ENCODE data around the gene MAGI1. TPM values are rescaled to one million over a fixed set of nuclear protein-coding genes. Genes with fewer than 3 reads are reported as not detected.

The MAGI1 gene
- total RNA-seq, 1 donor from 2014 or later: 5.0 TPM

DNA sequence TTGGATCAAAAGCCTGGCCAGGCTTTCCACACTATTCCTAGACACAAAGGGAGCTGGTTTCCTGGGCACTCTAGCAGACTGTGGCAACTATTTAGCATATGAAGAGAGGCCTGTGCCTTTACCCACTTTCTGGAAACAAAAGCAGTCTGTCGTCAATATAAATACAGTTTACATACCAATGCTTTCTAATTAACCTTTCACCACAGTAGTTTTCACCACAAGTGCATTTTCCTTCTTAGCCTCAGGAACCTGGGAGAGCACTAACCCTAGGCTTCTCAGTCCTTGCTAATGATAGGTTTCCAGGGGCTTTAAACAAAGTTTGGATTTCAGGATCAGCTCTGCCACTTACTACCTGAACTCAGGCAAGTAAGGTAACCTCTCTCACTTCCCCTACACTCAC is 499.1 kb downstream of the MAGI1 start:
- FAIRE-seq (no peak), DNase-seq (ENCODE audit: low read depth) (no peak)
- H3K36me3 ChIP-seq (ENCODE audit: control insufficient read depth, insufficient read depth, low read length): no peaks in the 10 kb centered on the region
- H3K27me3 ChIP-seq (ENCODE audit: control insufficient read depth, insufficient read depth, low read length): no peaks in the 10 kb centered on the region
- TF ChIP-seq, protein P1, sequence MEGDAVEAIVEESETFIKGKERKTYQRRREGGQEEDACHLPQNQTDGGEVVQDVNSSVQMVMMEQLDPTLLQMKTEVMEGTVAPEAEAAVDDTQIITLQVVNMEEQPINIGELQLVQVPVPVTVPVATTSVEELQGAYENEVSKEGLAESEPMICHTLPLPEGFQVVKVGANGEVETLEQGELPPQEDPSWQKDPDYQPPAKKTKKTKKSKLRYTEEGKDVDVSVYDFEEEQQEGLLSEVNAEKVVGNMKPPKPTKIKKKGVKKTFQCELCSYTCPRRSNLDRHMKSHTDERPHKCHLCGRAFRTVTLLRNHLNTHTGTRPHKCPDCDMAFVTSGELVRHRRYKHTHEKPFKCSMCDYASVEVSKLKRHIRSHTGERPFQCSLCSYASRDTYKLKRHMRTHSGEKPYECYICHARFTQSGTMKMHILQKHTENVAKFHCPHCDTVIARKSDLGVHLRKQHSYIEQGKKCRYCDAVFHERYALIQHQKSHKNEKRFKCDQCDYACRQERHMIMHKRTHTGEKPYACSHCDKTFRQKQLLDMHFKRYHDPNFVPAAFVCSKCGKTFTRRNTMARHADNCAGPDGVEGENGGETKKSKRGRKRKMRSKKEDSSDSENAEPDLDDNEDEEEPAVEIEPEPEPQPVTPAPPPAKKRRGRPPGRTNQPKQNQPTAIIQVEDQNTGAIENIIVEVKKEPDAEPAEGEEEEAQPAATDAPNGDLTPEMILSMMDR (IDR thresholded peaks at IDR 0.05; ENCODE audit: insufficient read depth, low read length, severe bottlenecking): no peak
- H3K4me3 ChIP-seq (ENCODE audit: low read depth, low read length): no peak overlapping the region

DNA sequence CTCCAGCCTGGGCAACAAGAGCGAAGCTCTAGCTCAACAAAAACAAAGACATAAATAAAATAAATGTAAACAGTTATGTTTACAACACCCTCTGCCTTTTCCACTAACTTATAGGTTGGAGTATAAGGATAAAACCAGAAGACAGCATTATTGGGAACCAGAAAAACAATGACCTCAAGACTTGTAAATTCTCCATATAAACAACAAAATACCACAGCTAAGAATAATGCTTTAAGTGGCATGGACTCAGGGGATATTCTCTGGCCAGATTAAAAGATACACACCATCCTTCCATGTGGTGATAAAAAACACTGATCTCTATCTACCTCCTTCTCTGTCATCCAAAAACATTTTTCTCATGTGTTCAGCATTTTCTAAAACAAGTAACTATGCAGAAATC is 500.6 kb downstream of the MAGI1 start:
- Histone ChIP-seq H3K4me3 (ENCODE audit: low read depth, low read length) (no peak overlapping the region), H3K36me3 (ENCODE audit: control insufficient read depth, insufficient read depth, low read length) (no peaks in the 10 kb centered on the region), H3K27me3 (ENCODE audit: control insufficient read depth, insufficient read depth, low read length) (no peaks in the 10 kb centered on the region)
- no peak for FAIRE-seq
- TF ChIP-seq, protein P1 (IDR thresholded peaks at IDR 0.05; ENCODE audit: insufficient read depth, low read length, severe bottlenecking): no peak
- no peak for DNase-seq (ENCODE audit: low read depth)

DNA sequence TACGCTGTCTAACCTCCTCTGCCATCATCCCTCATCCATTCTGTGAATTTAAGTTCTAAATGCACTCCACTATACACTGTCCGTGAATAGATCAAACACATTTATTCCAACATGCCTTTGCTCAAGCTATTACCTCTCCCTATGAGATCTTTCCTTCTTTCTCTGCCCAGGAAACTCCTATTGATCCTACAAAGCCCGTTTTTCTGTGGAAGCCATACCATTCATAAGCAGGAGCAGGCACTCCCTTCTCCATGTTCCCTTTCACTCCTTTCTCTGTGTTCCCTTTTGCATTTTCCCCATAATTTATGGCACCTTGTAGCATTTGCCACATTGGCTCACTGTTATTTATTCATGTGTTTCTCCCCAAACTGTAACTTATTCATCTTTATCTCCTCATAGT is 501.6 kb downstream of the MAGI1 start:
- TF ChIP-seq, protein P1 (IDR thresholded peaks at IDR 0.05; ENCODE audit: insufficient read depth, low read length, severe bottlenecking): no peak
- Histone ChIP-seq H3K36me3 (ENCODE audit: control insufficient read depth, insufficient read depth, low read length) (no peaks in the 10 kb centered on the region), H3K4me3 (ENCODE audit: low read depth, low read length) (no peak overlapping the region), H3K27me3 (ENCODE audit: control insufficient read depth, insufficient read depth, low read length) (no peaks in the 10 kb centered on the region)
- FAIRE-seq: no peak
- no peak for DNase-seq (ENCODE audit: low read depth)

DNA sequence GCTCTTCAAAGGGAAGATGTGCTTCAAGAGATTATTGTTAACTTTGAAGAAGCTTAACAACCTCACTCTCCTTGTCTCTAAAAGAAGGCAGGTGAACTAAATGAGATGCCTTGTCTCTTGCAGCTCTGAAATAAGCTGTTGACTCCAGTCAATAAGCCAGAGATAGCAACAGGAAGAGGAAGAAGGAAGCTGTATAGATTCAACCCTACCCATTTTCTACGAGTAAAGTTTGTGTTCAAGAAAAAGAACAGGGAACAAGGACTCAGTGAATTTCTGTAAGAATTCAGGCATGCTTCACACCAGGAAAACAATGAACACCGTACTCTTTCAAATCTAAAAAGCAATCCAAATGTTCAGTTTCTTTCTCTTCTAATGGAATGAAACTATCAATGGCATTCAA is 503.5 kb downstream of the MAGI1 start:
- TF ChIP-seq, protein P1 (IDR thresholded peaks at IDR 0.05; ENCODE audit: insufficient read depth, low read length, severe bottlenecking): no peak
- H3K36me3 ChIP-seq (ENCODE audit: control insufficient read depth, insufficient read depth, low read length): no peaks in the 10 kb centered on the region
- no peak for FAIRE-seq
- H3K4me3 ChIP-seq (ENCODE audit: low read depth, low read length): no peak overlapping the region
- H3K27me3 ChIP-seq (ENCODE audit: control insufficient read depth, insufficient read depth, low read length): no peaks in the 10 kb centered on the region
- DNase-seq (ENCODE audit: low read depth): no peak

DNA sequence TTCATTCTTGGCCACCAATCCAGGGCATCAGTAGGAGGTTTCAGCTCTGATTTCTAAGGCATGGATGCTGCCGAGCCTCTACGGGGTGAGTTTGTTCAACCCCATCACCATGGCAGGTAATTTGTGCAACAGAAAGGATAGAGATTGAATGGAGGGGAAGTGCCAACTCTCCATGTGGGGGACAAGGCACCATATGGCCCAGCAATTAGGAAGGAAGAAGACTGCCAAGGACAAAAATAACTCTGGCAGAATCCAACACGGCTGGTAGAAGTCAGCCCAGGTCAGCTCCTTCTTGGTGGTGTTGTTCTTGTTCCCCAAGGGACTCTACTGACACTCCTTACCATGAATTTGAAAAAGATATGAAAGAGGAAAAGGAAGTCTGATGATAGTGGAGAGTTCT is 503.9 kb downstream of the MAGI1 start:
- no peak for DNase-seq (ENCODE audit: low read depth)
- no peak overlapping the region for H3K4me3 ChIP-seq (ENCODE audit: low read depth, low read length)
- no peaks in the 10 kb centered on the region for H3K36me3 ChIP-seq (ENCODE audit: control insufficient read depth, insufficient read depth, low read length)
- H3K27me3 ChIP-seq (ENCODE audit: control insufficient read depth, insufficient read depth, low read length): no peaks in the 10 kb centered on the region
- TF ChIP-seq, protein P1 (IDR thresholded peaks at IDR 0.05; ENCODE audit: insufficient read depth, low read length, severe bottlenecking): no peak
- no peak for FAIRE-seq

DNA sequence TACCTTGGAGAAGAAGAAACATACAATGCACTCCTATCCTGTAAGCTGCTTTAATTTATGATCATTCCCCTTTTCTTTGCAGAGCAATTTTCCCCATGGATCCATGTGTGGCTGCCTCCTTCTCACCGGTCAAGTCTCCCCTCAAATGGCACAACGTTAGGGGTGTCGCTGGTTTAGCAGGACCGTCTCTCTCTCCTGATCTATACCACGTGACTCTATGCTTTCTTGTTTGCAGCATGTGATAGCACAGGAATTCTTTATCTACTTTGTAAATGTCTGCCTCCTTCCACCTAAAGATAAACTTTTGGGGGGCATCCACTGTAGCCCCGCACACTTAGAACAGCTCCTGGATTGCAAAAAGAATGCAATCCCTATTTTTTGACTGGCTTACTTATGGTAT is 506.0 kb downstream of the MAGI1 start:
- H3K27me3 ChIP-seq (ENCODE audit: control insufficient read depth, insufficient read depth, low read length): no peaks in the 10 kb centered on the region
- H3K4me3 ChIP-seq (ENCODE audit: low read depth, low read length): no peak overlapping the region
- TF ChIP-seq, protein P1 (IDR thresholded peaks at IDR 0.05; ENCODE audit: insufficient read depth, low read length, severe bottlenecking): no peak
- DNase-seq (ENCODE audit: low read depth): no peak
- no peaks in the 10 kb centered on the region for H3K36me3 ChIP-seq (ENCODE audit: control insufficient read depth, insufficient read depth, low read length)
- no peak for FAIRE-seq

Measured in bronchial epithelial cell (primary cell).